Liver (tissue), 9 donors: ENCODE measurements around the gene DCN. TPM values are rescaled to one million over a fixed set of nuclear protein-coding genes. Genes with fewer than 3 reads are reported as not detected.

Experiments used
- DNase-seq: peaks from one replicate; pipeline ENCODE4 v3.0.0-alpha.2; 2017; ENCODE audit warnings: low spot score
- H3K27ac ChIP-seq, 2 donors: one replicate each; pipeline ENCODE4 v1.7.0; 2013; ENCODE audit warnings: inconsistent platforms in 2 of 2, low read length in 2 of 2, control low read depth in 1 of 2, low read depth in 1 of 2, mild to moderate bottlenecking in 1 of 2
- H3K27me3 ChIP-seq, 4 donors: one replicate each; pipeline versions ENCODE4 v1.6.1 to v1.7.0; 2013; ENCODE audit warnings: low read length in 3 of 4, inconsistent platforms in 1 of 4, mild to moderate bottlenecking in 1 of 4, moderate library complexity in 1 of 4; ENCODE audit not compliant: control insufficient read depth in 4 of 4, insufficient read depth in 4 of 4
- H3K36me3 ChIP-seq, 4 donors: one replicate each; pipeline versions ENCODE4 v1.6.1 to v1.7.0; 2013; ENCODE audit warnings: low read length in 3 of 4, mild to moderate bottlenecking in 3 of 4, low read depth in 1 of 4, moderate library complexity in 1 of 4; ENCODE audit not compliant: control insufficient read depth in 4 of 4, insufficient read depth in 3 of 4
- H3K4me1 ChIP-seq, 4 donors: one replicate each; pipeline versions ENCODE4 v1.6.1 to v1.7.0; 2013; ENCODE audit warnings: low read length in 3 of 4, mild to moderate bottlenecking in 3 of 4, moderate library complexity in 1 of 4; ENCODE audit not compliant: control insufficient read depth in 4 of 4, insufficient read depth in 4 of 4
- H3K4me3 ChIP-seq, 3 donors: one replicate each; pipeline versions ENCODE4 v1.6.1 to v1.7.0; 2013; ENCODE audit warnings: low read length in 3 of 3, control low read depth in 1 of 3, low read depth in 1 of 3, mild to moderate bottlenecking in 1 of 3
- H3K9ac ChIP-seq, 2 donors: one replicate each; pipeline ENCODE4 v1.7.0; 2013; ENCODE audit warnings: low read length in 2 of 2, mild to moderate bottlenecking in 2 of 2, moderate library complexity in 2 of 2, control low read depth in 1 of 2, low read depth in 1 of 2
- H3K9me3 ChIP-seq, 4 donors: one replicate each; pipeline versions ENCODE4 v1.6.1 to v1.7.0; 2013; ENCODE audit warnings: low read length in 3 of 4; ENCODE audit not compliant: control insufficient read depth in 4 of 4
- ATF3 ChIP-seq: IDR thresholded peaks from 2 replicates; pipeline ENCODE4 v1.6.1; 2016; ENCODE audit warnings: antibody characterized with exemption
- CTCF ChIP-seq: fragments of 150-350 bp; IDR thresholded peaks from 2 replicates; pipeline ENCODE4 v1.5.1; 2017; ENCODE audit warnings: improper control_type of control experiment, low read depth, low read length; ENCODE audit not compliant: missing input control
- EGR1 ChIP-seq, 2 donors: IDR thresholded peaks; 2 replicates each; pipeline ENCODE4 v1.6.1; 2016 to 2018; ENCODE audit warnings: antibody characterized with exemption in 2 of 2, low read depth in 2 of 2
- FOXA1 ChIP-seq: IDR thresholded peaks from 2 replicates; pipeline ENCODE4 v1.6.1; 2016; ENCODE audit warnings: antibody characterized with exemption
- FOXA2 ChIP-seq: IDR thresholded peaks from 2 replicates; pipeline ENCODE4 v1.6.1; 2016; ENCODE audit warnings: antibody characterized with exemption
- GABPA ChIP-seq, 2 donors: IDR thresholded peaks in 1 of 2; conservative IDR thresholded peaks in 1 of 2; 2 replicates each; pipeline ENCODE4 v1.6.1; 2016; ENCODE audit warnings: antibody characterized with exemption in 2 of 2, mild to moderate bottlenecking in 1 of 2, moderate library complexity in 1 of 2
- HNF4A ChIP-seq, 2 donors: conservative IDR thresholded peaks; 2 replicates each; pipeline ENCODE4 v1.6.1; 2016; ENCODE audit warnings: antibody characterized with exemption in 2 of 2, mild to moderate bottlenecking in 2 of 2
- HNF4G ChIP-seq: IDR thresholded peaks from 2 replicates; pipeline ENCODE4 v1.6.1; 2016; ENCODE audit warnings: antibody characterized with exemption
- JUND ChIP-seq, 2 donors: IDR thresholded peaks; 2 replicates each; pipeline ENCODE4 v1.6.1; 2016; ENCODE audit warnings: antibody characterized with exemption in 2 of 2
- MAX ChIP-seq: IDR thresholded peaks from 2 replicates; pipeline ENCODE4 v1.6.1; 2016; ENCODE audit warnings: antibody characterized with exemption
- NR2F2 ChIP-seq: IDR thresholded peaks from 2 replicates; pipeline ENCODE4 v1.6.1; 2016; ENCODE audit warnings: antibody characterized with exemption
- RAD21 ChIP-seq, 2 donors: IDR thresholded peaks; 2 replicates each; pipeline ENCODE4 v1.6.1; 2016; ENCODE audit warnings: antibody characterized with exemption in 2 of 2, mild to moderate bottlenecking in 2 of 2
- REST ChIP-seq: IDR thresholded peaks from 2 replicates; pipeline ENCODE4 v1.6.1; 2016; ENCODE audit warnings: antibody characterized with exemption, mild to moderate bottlenecking
- RXRA ChIP-seq, 2 donors: IDR thresholded peaks; 2 replicates each; pipeline ENCODE4 v1.6.1; 2017 to 2018; ENCODE audit warnings: antibody characterized with exemption in 2 of 2, mild to moderate bottlenecking in 1 of 2
- SP1 ChIP-seq: IDR thresholded peaks from 2 replicates; pipeline ENCODE4 v1.6.1; 2018; ENCODE audit warnings: antibody characterized with exemption, mild to moderate bottlenecking
- TAF1 ChIP-seq: conservative IDR thresholded peaks from 2 replicates; pipeline ENCODE4 v1.6.1; 2016; ENCODE audit warnings: antibody characterized with exemption, mild to moderate bottlenecking
- YY1 ChIP-seq: IDR thresholded peaks from 2 replicates; pipeline ENCODE4 v1.6.1; 2016; ENCODE audit warnings: antibody characterized with exemption, mild to moderate bottlenecking
- ZBTB33 ChIP-seq: IDR thresholded peaks from 2 replicates; pipeline ENCODE4 v1.6.1; 2016; ENCODE audit warnings: antibody characterized with exemption
- WGBS: extraction: QIAGEN DNeasy Blood & Tissue Kit; methylation state at CpG from one replicate; pipeline ENCODE4 v1.1.7; 2013; 5-methylcytosine and 5-hydroxymethylcytosine counted together
- polyA plus RNA-seq, 2 donors: library from polyadenylated mRNA; stranded (reverse) in 1 of 2; unstranded in 1 of 2; fragments of 200-250 nt in 1 of 2; fragments of >200 nt in 1 of 2; fragmentation: Nextera tagmentation in 1 of 2; extraction: Ambion mirVana in 1 of 2; gene quantifications; one replicate each; pipeline versions ENCODE4 v1.2.1 to v1.2.3, GENCODE V29; 2013 to 2015
- total RNA-seq, 2 donors: library from RNA; depleted of rRNA; stranded (reverse); fragments of >200 nt; gene quantifications; one replicate each; pipeline ENCODE4 v1.2.3, GENCODE V29; 2014
- donor health status: healthy.
- donor health status: healthy.
- donor health status: healthy.
- donor health status: healthy.
- donor health status: healthy.

The DCN gene
- total and polyA plus RNA-seq, 4 donors, result 74.9 to 148 (median 98.6) TPM

- Histone ChIP-seq H3K27me3 (no peaks in the 10 kb centered on the region), H3K27ac (no peak overlapping the region), H3K9me3 (no peaks in the 10 kb centered on the region), H3K36me3 (no peaks in the 10 kb centered on the region), H3K4me3 (no peak overlapping the region), H3K9ac (no peak overlapping the region), H3K4me1 (no peaks in the 10 kb centered on the region)
- TF ChIP-seq HNF4A (conservative IDR thresholded peaks at IDR 0.05), result no peak
- no peak for TF ChIP-seq YY1
- no peak for TF ChIP-seq CTCF
- TF ChIP-seq GABPA (IDR thresholded peaks at IDR 0.05 in 1 of 2, conservative IDR thresholded peaks at IDR 0.05 in 1 of 2), result no peak
- TF ChIP-seq RAD21 (IDR thresholded peaks at IDR 0.05), result no peak
- no peak for TF ChIP-seq SP1
- TF ChIP-seq ZBTB33, result no peak
- no peak for TF ChIP-seq NR2F2
- no peak for TF ChIP-seq EGR1 (IDR thresholded peaks at IDR 0.05; ENCODE audit: low read depth in 2 of 2)
- TF ChIP-seq HNF4G, result no peak
- TF ChIP-seq JUND (IDR thresholded peaks at IDR 0.05), result no peak
- no peak for TF ChIP-seq TAF1
- no peak for TF ChIP-seq ATF3
- TF ChIP-seq FOXA2, result no peak
- TF ChIP-seq FOXA1, result no peak
- no peak for TF ChIP-seq MAX
- no peak for DNase-seq
- WGBS, result 55% methylated on average over 2 of the region's 2 CpGs
Observed at GRCh38 chr12:91099836-91100235, 82.8 kb downstream of the DCN start.

- no peak for TF ChIP-seq YY1
- TF ChIP-seq NR2F2, result no peak
- TF ChIP-seq FOXA1, result no peak
- no peak for TF ChIP-seq HNF4G
- no peak for TF ChIP-seq ATF3
- no peak for TF ChIP-seq HNF4A (conservative IDR thresholded peaks at IDR 0.05)
- no peak for TF ChIP-seq REST
- no peak for TF ChIP-seq JUND (IDR thresholded peaks at IDR 0.05)
- no peak for TF ChIP-seq RXRA (IDR thresholded peaks at IDR 0.05)
- TF ChIP-seq FOXA2, result no peak
- TF ChIP-seq RAD21 (IDR thresholded peaks at IDR 0.05), result no peak
- TF ChIP-seq CTCF, result no peak
- no peak for TF ChIP-seq SP1
- TF ChIP-seq EGR1 (IDR thresholded peaks at IDR 0.05; ENCODE audit: low read depth in 2 of 2), result no peak
- no peak for TF ChIP-seq ZBTB33
- no peak for TF ChIP-seq GABPA (IDR thresholded peaks at IDR 0.05 in 1 of 2, conservative IDR thresholded peaks at IDR 0.05 in 1 of 2)
- TF ChIP-seq MAX, result no peak
- no peak for DNase-seq
- WGBS, result 43% methylated on average over 2 of the region's 2 CpGs
- Histone ChIP-seq H3K9ac (no peak overlapping the region), H3K4me3 (no peak overlapping the region), H3K36me3 (no peaks in the 10 kb centered on the region), H3K4me1 (no peaks in the 10 kb centered on the region), H3K27ac (no peak overlapping the region), H3K9me3 (no peaks in the 10 kb centered on the region), H3K27me3 (no peaks in the 10 kb centered on the region)
Observed at GRCh38 chr12:91099341-91099740, 83.3 kb downstream of the DCN start.
